HepG2 (cell line): ENCODE measurements around the gene PRDM7. TPM values are rescaled to one million over a fixed set of nuclear protein-coding genes. Genes with fewer than 3 reads are reported as not detected.
A peak's percentile ranks its signal among the peaks of the same experiment; 100 is the strongest.

Source experiments
- AFF4 ChIP-seq: sonication (generic); formaldehyde crosslinking; IDR thresholded peaks from 2 replicates; pipeline ENCODE4 v1.4.0; 2020; ENCODE audit warnings: missing genetic modification reagents
- ELF4 ChIP-seq: sonication (generic); formaldehyde crosslinking; IDR thresholded peaks from 2 replicates; pipeline ENCODE4 v1.5.0; 2020; ENCODE audit warnings: missing genetic modification reagents, mild to moderate bottlenecking, moderate library complexity, borderline replicate concordance
- HOXA9 ChIP-seq: sonication (generic); formaldehyde crosslinking; IDR thresholded peaks from 2 replicates; pipeline ENCODE4 v1.8.1; 2022; ENCODE audit warnings: missing genetic modification reagents, mild to moderate bottlenecking, moderate library complexity, borderline replicate concordance
- IRX3 ChIP-seq: sonication (generic); formaldehyde crosslinking; IDR thresholded peaks from 2 replicates; pipeline ENCODE4 v1.8.1; 2023; ENCODE audit warnings: mild to moderate bottlenecking, low read depth, missing genetic modification reagents, borderline replicate concordance
- KLF6 ChIP-seq: IDR thresholded peaks from 2 replicates; pipeline ENCODE4 v1.8.0; 2016; ENCODE audit warnings: missing biosample characterization, missing genetic modification reagents
- MXI1 ChIP-seq: IDR thresholded peaks from 3 replicates; pipeline ENCODE4 v1.6.1; 2012; ENCODE audit warnings: low read depth, low read length, inconsistent platforms, borderline replicate concordance
- NFRKB ChIP-seq: fragments of 450-650 bp; IDR thresholded peaks from 2 replicates; pipeline ENCODE4 v1.6.1; 2017
- SMAD3 ChIP-seq: sonication (generic); formaldehyde crosslinking; IDR thresholded peaks from 2 replicates; pipeline ENCODE4 v1.4.0; 2020; ENCODE audit warnings: missing genetic modification reagents
- SMARCC2 ChIP-seq: fragments of 450-650 bp; IDR thresholded peaks from 2 replicates; pipeline ENCODE4 v1.6.1; 2017; ENCODE audit warnings: antibody characterized with exemption, mild to moderate bottlenecking
- TFDP1 ChIP-seq: IDR thresholded peaks from 2 replicates; pipeline ENCODE4 v1.6.1; 2016; ENCODE audit warnings: missing compliant biosample characterization, missing genetic modification reagents, borderline replicate concordance
- YEATS2 ChIP-seq: sonication (generic); formaldehyde crosslinking; IDR thresholded peaks from 2 replicates; pipeline ENCODE4 v1.4.0; 2020; ENCODE audit warnings: missing genetic modification reagents, borderline replicate concordance
- ZNF234 ChIP-seq: sonication (generic); formaldehyde crosslinking; conservative IDR thresholded peaks from 2 replicates; pipeline ENCODE4 v1.5.1; 2020; ENCODE audit warnings: mild to moderate bottlenecking, missing genetic modification reagents
- ZNF280D ChIP-seq: sonication (generic); formaldehyde crosslinking; IDR thresholded peaks from 2 replicates; pipeline ENCODE4 v1.5.1; 2020; ENCODE audit warnings: mild to moderate bottlenecking, missing genetic modification reagents
- ZNF446 ChIP-seq: sonication (generic); formaldehyde crosslinking; IDR thresholded peaks from 2 replicates; pipeline ENCODE4 v1.5.0; 2020; ENCODE audit warnings: mild to moderate bottlenecking, missing genetic modification reagents
- polyA plus RNA-seq, 8 experiments: library from polyadenylated mRNA; depleted of rRNA in 3 of 8; stranded (reverse) in 7 of 8; unstranded in 1 of 8; fragments of >200 nt; fragmentation: Illumina TruSeq in 4 of 8; extraction: Trizol in 4 of 8; gene quantifications; 2 replicates each; pipeline versions ENCODE4 v1.2.1 to v1.2.3, GENCODE V29; 2011 to 2016; ENCODE audit warnings: low read depth in 4 of 8, missing spikeins in 1 of 8, mixed read lengths in 1 of 8; ENCODE audit not compliant: insufficient read depth in 1 of 8
- total RNA-seq, 5 experiments: library from RNA; depleted of rRNA; stranded (reverse); fragments of >200 nt; fragmentation: Illumina TruSeq; extraction: Trizol; gene quantifications; 2 replicates each; pipeline ENCODE4 v1.2.3, GENCODE V29; 2016; ENCODE audit warnings: low read depth in 1 of 5
- TF ChIP-seq, protein P1 (sequence below): fragments of 450-650 bp; IDR thresholded peaks from 2 replicates; pipeline ENCODE4 v1.6.1; 2017; ENCODE audit warnings: mild to moderate bottlenecking

Gene PRDM7
- total and polyA plus RNA-seq, 2 of the 13 experiments (the other 11 are each of a cell fraction or from before 2014, with no cell fraction given) = not detected

- TF ChIP-seq TFDP1 (no peak), HOXA9 (CRISPR knock-in tag) (no peak), YEATS2 (CRISPR knock-in tag) (no peak), ZNF280D (CRISPR knock-in tag) (no peak), ELF4 (CRISPR knock-in tag) (no peak), KLF6 (CRISPR knock-in tag) (no peak), IRX3 (no peak), SMAD3 (no peak), MXI1 (no peak), ZNF446 (CRISPR knock-in tag) (no peak), NFRKB (no peak), AFF4 (CRISPR knock-in tag) (no peak), SMARCC2 (no peak), ZNF234 (CRISPR knock-in tag) (peak; percentile 66; the same call in 1 of the 2 replicates)
- TF ChIP-seq, protein P1, sequence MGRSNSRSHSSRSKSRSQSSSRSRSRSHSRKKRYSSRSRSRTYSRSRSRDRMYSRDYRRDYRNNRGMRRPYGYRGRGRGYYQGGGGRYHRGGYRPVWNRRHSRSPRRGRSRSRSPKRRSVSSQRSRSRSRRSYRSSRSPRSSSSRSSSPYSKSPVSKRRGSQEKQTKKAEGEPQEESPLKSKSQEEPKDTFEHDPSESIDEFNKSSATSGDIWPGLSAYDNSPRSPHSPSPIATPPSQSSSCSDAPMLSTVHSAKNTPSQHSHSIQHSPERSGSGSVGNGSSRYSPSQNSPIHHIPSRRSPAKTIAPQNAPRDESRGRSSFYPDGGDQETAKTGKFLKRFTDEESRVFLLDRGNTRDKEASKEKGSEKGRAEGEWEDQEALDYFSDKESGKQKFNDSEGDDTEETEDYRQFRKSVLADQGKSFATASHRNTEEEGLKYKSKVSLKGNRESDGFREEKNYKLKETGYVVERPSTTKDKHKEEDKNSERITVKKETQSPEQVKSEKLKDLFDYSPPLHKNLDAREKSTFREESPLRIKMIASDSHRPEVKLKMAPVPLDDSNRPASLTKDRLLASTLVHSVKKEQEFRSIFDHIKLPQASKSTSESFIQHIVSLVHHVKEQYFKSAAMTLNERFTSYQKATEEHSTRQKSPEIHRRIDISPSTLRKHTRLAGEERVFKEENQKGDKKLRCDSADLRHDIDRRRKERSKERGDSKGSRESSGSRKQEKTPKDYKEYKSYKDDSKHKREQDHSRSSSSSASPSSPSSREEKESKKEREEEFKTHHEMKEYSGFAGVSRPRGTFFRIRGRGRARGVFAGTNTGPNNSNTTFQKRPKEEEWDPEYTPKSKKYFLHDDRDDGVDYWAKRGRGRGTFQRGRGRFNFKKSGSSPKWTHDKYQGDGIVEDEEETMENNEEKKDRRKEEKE = no peak
Observed at GRCh38 chr16:90018652-90019542, 58.2 kb downstream of the PRDM7 start, which contains the start of gene DBNDD1 (continued).
